MCF 10A (cell line): ENCODE results near the gene CYP26B1. TPM values are rescaled to one million over a fixed set of nuclear protein-coding genes. Genes with fewer than 3 reads are reported as not detected.

ENCODE experiments used
- BruUV-seq: library from RNA; stranded (reverse); fragments of 400-500 nt; replicated peaks from 2 replicates; lab custom pipeline; 2021; lab: Mats Ljungman, UMichigan
- CTCF ChIA-PET: fragments of 300-600 bp; sonication (Branson Sonifier 250); formaldehyde crosslinking; extraction: SDS; loops from one replicate; lab custom pipeline; 2021; ENCODE audit warnings: antibody characterized with exemption, inconsistent platforms; lab: Yijun Ruan, JAX
- POLR2A ChIA-PET: fragments of 300-600, 350-650 bp; sonication (Branson Sonifier 250); formaldehyde crosslinking; extraction: SDS; loops from one replicate; lab custom pipeline; 2020; ENCODE audit warnings: antibody characterized with exemption, inconsistent platforms; lab: Yijun Ruan, JAX
- DNase-seq: peaks from one replicate; pipeline ENCODE4 v3.0.0-alpha.2; 2018; ENCODE audit not compliant: unreplicated experiment
- H3K27ac Mint-ChIP-seq: one replicate; pipeline ENCODE4 v1.8.0; 2022; ENCODE audit warnings: mild to moderate bottlenecking, low read depth, mixed read lengths; ENCODE audit not compliant: unreplicated experiment
- H3K27me3 Mint-ChIP-seq: one replicate; pipeline ENCODE4 v1.8.0; 2022; ENCODE audit warnings: mixed read lengths; ENCODE audit not compliant: insufficient read depth, unreplicated experiment
- H3K36me3 Mint-ChIP-seq: one replicate; pipeline ENCODE4 v1.8.0; 2022; ENCODE audit warnings: mild to moderate bottlenecking, moderate library complexity, mixed read lengths; ENCODE audit not compliant: insufficient read depth, unreplicated experiment
- H3K4me1 Mint-ChIP-seq: one replicate; pipeline ENCODE4 v1.8.0; 2022; ENCODE audit warnings: mixed read lengths; ENCODE audit not compliant: insufficient read depth, unreplicated experiment
- H3K4me3 Mint-ChIP-seq: one replicate; pipeline ENCODE4 v1.8.0; 2022; ENCODE audit warnings: mild to moderate bottlenecking, moderate library complexity, mixed read lengths; ENCODE audit not compliant: unreplicated experiment
- H3K9me3 Mint-ChIP-seq: one replicate; pipeline ENCODE4 v1.8.0; 2022; ENCODE audit warnings: mixed read lengths; ENCODE audit not compliant: unreplicated experiment
- CTCF ChIP-seq: fragments of 200-600 bp; IDR thresholded peaks from one replicate; pipeline ENCODE4 v1.8.0; 2022; ENCODE audit warnings: antibody characterized with exemption, mild to moderate bottlenecking; ENCODE audit not compliant: unreplicated experiment
- intact Hi-C: fragments of 100-400 bp; cut with micrococcal nuclease; formaldehyde crosslinking; loops from 2 replicates; pipeline ENCODE4 v1.14.1; 2022
- total RNA-seq: library from RNA; stranded (reverse); gene quantifications from 2 replicates; pipeline ENCODE4 v1.2.3, GENCODE V29; 2022

CYP26B1 gene
- total RNA-seq, 1 experiment from 2014 or later, result 14.1 TPM

DNA sequence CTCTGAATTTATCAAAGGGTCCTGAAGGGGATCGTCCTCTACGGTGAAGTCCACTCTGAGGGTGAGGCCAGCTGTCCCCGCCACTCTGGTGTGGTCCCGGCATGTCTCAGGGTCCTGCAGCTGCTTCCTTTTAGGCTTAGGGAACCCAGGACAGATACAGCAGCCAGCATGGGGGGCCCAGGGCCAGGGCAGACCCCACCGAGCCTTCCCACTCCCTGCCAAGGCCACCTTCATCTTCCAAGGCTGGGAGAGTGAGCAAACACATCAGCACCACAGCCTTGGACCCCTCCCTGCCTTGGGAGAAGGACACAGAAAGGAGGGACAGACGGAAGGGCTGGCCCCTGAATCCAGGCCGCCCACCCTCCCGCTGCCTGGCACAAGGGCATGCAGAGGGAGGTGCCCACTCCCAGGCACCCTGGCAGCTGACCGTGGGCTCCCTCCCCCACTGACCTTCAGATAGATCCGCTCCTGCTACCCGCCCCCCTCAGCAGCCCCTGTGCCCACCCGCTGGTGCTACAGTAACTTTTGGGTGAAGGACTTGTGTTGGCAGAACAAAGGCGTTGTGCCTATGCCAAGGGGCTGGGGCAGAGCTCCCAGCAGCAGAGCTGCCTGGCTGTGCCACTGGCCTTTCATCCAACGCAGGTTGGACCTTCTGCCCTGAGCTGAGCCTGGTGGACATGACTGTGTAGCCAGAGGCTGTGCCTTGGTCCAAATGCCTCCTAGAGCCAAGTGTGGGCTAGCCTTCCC lies 7.6 kb downstream of the CYP26B1 start:
- H3K36me3 Mint-ChIP-seq, result no peaks in the 10 kb centered on the region
- no TSS peak for BruUV-seq
- H3K4me3 Mint-ChIP-seq, result no peak overlapping the region
- H3K27ac Mint-ChIP-seq, result no peak overlapping the region
- ChIA-PET POLR2A (interaction anchor here (0.7 kb wide), 1 partner anchor 191 kb away, joined by 3 read pairs; no protein-coding TSS in a partner anchor), CTCF (interaction anchor here (0.6 to 3.5 kb wide), 8 partner anchors 10 to 382 kb away, joined by 3 to 25 read pairs (median 4); no protein-coding TSS in a partner anchor)
- no peaks in the 10 kb centered on the region for H3K27me3 Mint-ChIP-seq
- no peaks in the 10 kb centered on the region for H3K9me3 Mint-ChIP-seq
- DNase-seq, result no peak
- H3K4me1 Mint-ChIP-seq, result peaks cover 6% of the 10 kb centered on the region
- intact Hi-C loops, result no loop called here
- TF ChIP-seq CTCF, result no peak

DNA sequence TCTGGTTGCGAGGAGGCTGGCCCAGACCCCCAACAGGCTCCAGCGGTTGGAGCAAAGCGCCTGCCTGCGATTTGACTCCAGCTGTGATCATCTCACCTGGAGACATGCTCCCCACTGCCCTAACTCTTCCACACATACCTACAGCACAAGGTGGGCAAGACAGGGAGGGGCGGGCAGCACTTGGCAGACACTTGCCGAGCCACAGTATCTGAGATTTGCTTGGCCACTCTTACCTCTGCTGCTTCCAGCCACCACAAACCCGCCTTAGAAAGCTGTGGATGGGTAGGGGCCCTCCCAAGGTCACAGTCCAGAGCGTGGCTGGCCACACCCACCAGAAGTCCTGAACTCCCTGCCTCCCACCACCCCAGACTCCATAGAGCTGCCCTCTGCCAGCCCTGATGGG lies 8.2 kb downstream of the CYP26B1 start:
- CTCF ChIA-PET, result interaction anchor here (0.7 to 3.5 kb wide), 6 partner anchors 11 to 383 kb away, joined by 3 to 25 read pairs (median 4); no protein-coding TSS in a partner anchor
- no TSS peak for BruUV-seq
- POLR2A ChIA-PET, result interaction anchor here (0.7 kb wide), 1 partner anchor 191 kb away, joined by 3 read pairs; no protein-coding TSS in a partner anchor
- Mint-ChIP-seq H3K27ac (no peak overlapping the region), H3K36me3 (no peaks in the 10 kb centered on the region), H3K4me3 (no peak overlapping the region), H3K9me3 (no peaks in the 10 kb centered on the region), H3K4me1 (peaks cover 6% of the 10 kb centered on the region), H3K27me3 (no peaks in the 10 kb centered on the region)
- intact Hi-C loops, result no loop called here
- DNase-seq, result no peak
- TF ChIP-seq CTCF, result no peak

DNA sequence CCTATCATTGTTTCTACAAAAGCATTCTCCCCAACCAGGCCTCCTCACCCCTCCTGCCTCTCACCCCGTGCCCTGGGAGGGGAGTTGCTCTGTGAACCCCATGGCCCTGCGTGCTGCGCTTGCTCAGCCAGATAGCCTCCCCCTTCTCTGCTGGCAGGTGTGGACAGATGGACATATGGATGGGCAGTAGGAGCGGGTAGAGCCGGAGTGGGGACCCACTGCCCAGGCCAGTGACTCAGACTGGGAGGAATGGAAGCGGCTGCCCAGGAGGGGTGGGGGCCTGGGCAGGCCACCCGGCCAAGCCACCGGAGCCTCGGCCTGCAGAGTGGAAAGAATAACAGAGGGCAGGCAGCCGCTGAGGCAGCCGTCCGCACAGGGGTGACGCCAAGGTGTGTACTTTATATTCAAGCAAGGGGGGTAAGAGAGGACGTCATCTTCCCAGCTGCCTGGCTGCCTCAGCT lies 8.7 kb downstream of the CYP26B1 start:
- no peaks in the 10 kb centered on the region for H3K9me3 Mint-ChIP-seq
- H3K4me3 Mint-ChIP-seq, result no peak overlapping the region
- intact Hi-C loops, result no loop called here
- no peak for DNase-seq
- no TSS peak for BruUV-seq
- no peaks in the 10 kb centered on the region for H3K27me3 Mint-ChIP-seq
- CTCF ChIA-PET, result interaction anchor here (0.5 to 3.5 kb wide), 15 partner anchors 10 to 525 kb away, joined by 3 to 25 read pairs (median 4); no protein-coding TSS in a partner anchor
- peaks cover 6% of the 10 kb centered on the region for H3K4me1 Mint-ChIP-seq
- no peak overlapping the region for H3K27ac Mint-ChIP-seq
- POLR2A ChIA-PET, result no interaction called here
- no peak for TF ChIP-seq CTCF
- no peaks in the 10 kb centered on the region for H3K36me3 Mint-ChIP-seq
